ENCODE data around the gene MOB3A.
"Not testable (repeated sequence)": the region's sequence is repeated elsewhere in the genome, so short reads cannot be mapped to it uniquely, and the experiment has no call there.

Gene MOB3A

GRCh38 chr19:2103045-2103707 lies 7.0 kb upstream of the MOB3A start:
- DNase-seq = no peak

GRCh38 chr19:2101417-2102335 lies 5.5 kb upstream of the MOB3A start:
- no peak for DNase-seq

GRCh38 chr19:2100719-2101061 lies 4.6 kb upstream of the MOB3A start:
- no peak for DNase-seq

- no peak for DNase-seq
Measured at GRCh38 chr19:2099937-2100718, 4.0 kb upstream of the MOB3A start.

GRCh38 chr19:2099054-2099501 lies 3.0 kb upstream of the MOB3A start:
- no peak for DNase-seq

GRCh38 chr19:2097886-2098327 lies 1.8 kb upstream of the MOB3A start:
- no peak for DNase-seq

- DNase-seq = no peak
Measured at GRCh38 chr19:2097203-2097885, 1.2 kb upstream of the MOB3A start.

- peak; percentile 99 for DNase-seq
Measured at GRCh38 chr19:2096480-2097202, 515 bp upstream of the MOB3A start, which contains the start of gene IZUMO4. TSS of gene IZUMO4 (plus strand) at chr19:2096915. CDS start at chr19:2096946, 31 bp downstream.

GRCh38 chr19:2091926-2092525 lies 4.1 kb downstream of the MOB3A start:
- not testable (repeated sequence) for DNase-seq

- DNase-seq = no peak
Measured at GRCh38 chr19:2089727-2090053, 6.4 kb downstream of the MOB3A start.

- DNase-seq = peak; percentile 92
Measured at GRCh38 chr19:2089001-2089711, 7.0 kb downstream of the MOB3A start.

- DNase-seq = no peak
Measured at GRCh38 chr19:2087621-2088100, 8.5 kb downstream of the MOB3A start.

GRCh38 chr19:2086695-2087620 lies 9.2 kb downstream of the MOB3A start:
- not testable (repeated sequence) for DNase-seq

GRCh38 chr19:2084993-2085720 lies 11.0 kb downstream of the MOB3A start:
- no peak for DNase-seq

- no peak for DNase-seq
Measured at GRCh38 chr19:2083174-2083854, 12.8 kb downstream of the MOB3A start.

- DNase-seq = no peak
Measured at GRCh38 chr19:2081873-2082810, 14.0 kb downstream of the MOB3A start.

All from islet precursor cell (in vitro differentiated cells).